GM23248 (cell line): ENCODE results near the gene BOD1. TPM values are rescaled to one million over a fixed set of nuclear protein-coding genes. Genes with fewer than 3 reads are reported as not detected.

Source experiments
- DNase-seq: peaks from one replicate; pipeline ENCODE4 v3.0.0-alpha.2; 2015
- H2AFZ ChIP-seq: fragments of 200-600 bp; sonication (generic); 2 replicates; pipeline ENCODE4 v1.6.1; 2016; ENCODE audit warnings: antibody characterized with exemption
- H3F3A ChIP-seq: fragments of 200-600 bp; sonication (generic); 2 replicates; pipeline ENCODE4 v1.6.1; 2016; ENCODE audit warnings: mild to moderate bottlenecking, antibody characterized with exemption, mixed run types; ENCODE audit not compliant: insufficient read depth
- H3K27ac ChIP-seq: fragments of 200-600 bp; sonication (generic); 2 replicates; pipeline ENCODE4 v1.5.1; 2016; ENCODE audit warnings: mild to moderate bottlenecking
- H3K27me3 ChIP-seq: fragments of 200-600 bp; sonication (generic); replicated peaks from 2 replicates; pipeline ENCODE4 v1.6.1; 2016; ENCODE audit warnings: mild to moderate bottlenecking; ENCODE audit not compliant: insufficient read depth
- H3K36me3 ChIP-seq: fragments of 200-600 bp; sonication (generic); 2 replicates; pipeline ENCODE4 v1.6.1; 2016; ENCODE audit warnings: low read depth, mild to moderate bottlenecking
- H3K4me1 ChIP-seq: fragments of 200-600 bp; sonication (generic); 2 replicates; pipeline ENCODE4 v1.6.1; 2016; ENCODE audit warnings: mild to moderate bottlenecking; ENCODE audit not compliant: insufficient read depth
- H3K4me2 ChIP-seq: fragments of 200-600 bp; sonication (generic); one replicate; pipeline ENCODE4 v1.6.1; 2016; ENCODE audit warnings: mild to moderate bottlenecking; ENCODE audit not compliant: unreplicated experiment
- H3K4me3 ChIP-seq: fragments of 200-600 bp; sonication (generic); 2 replicates; pipeline ENCODE4 v1.5.1; 2016; ENCODE audit warnings: mild to moderate bottlenecking
- H3K79me2 ChIP-seq: fragments of 200-600 bp; sonication (generic); 2 replicates; pipeline ENCODE4 v1.6.1; 2016; ENCODE audit warnings: mild to moderate bottlenecking; ENCODE audit not compliant: insufficient read depth
- H3K9ac ChIP-seq: fragments of 200-600 bp; sonication (generic); 2 replicates; pipeline ENCODE4 v1.6.1; 2016; ENCODE audit warnings: mild to moderate bottlenecking
- H3K9me2 ChIP-seq: fragments of 200-600 bp; sonication (generic); 2 replicates; pipeline ENCODE4 v1.6.1; 2016; ENCODE audit warnings: mixed run types, mild to moderate bottlenecking, moderate library complexity; ENCODE audit not compliant: insufficient read depth
- H3K9me3 ChIP-seq: fragments of 200-600 bp; sonication (generic); one replicate; pipeline ENCODE4 v1.6.1; 2017; ENCODE audit warnings: low read depth
- H4K20me1 ChIP-seq: fragments of 200-600 bp; sonication (generic); 2 replicates; pipeline ENCODE4 v1.6.0; 2016; ENCODE audit not compliant: insufficient read depth
- EZH2 ChIP-seq: fragments of 200-600 bp; sonication (generic); IDR thresholded peaks from 2 replicates; pipeline ENCODE4 v1.6.1; 2018; ENCODE audit warnings: antibody characterized with exemption, mild to moderate bottlenecking; ENCODE audit not compliant: insufficient read depth, poor library complexity, severe bottlenecking
- EZH2phosphoT487 ChIP-seq: fragments of 200-600 bp; sonication (generic); IDR thresholded peaks from 2 replicates; pipeline ENCODE4 v1.6.1; 2018; ENCODE audit warnings: antibody characterized with exemption, moderate library complexity, mild to moderate bottlenecking, low read depth; ENCODE audit not compliant: insufficient read depth
- WGBS, 2 experiments: methylation state at CpG; one replicate each; pipeline ENCODE4 v1.1.6; 2015 to 2017; ENCODE audit warnings: low lambda C conversion rate in 2 of 2, low coverage in 1 of 2; ENCODE audit errors: missing lambda C conversion rate in 2 of 2; 5-methylcytosine and 5-hydroxymethylcytosine counted together
- in situ Hi-C: fragments of 300-500 bp; cut with MboI; formaldehyde crosslinking; loops from 2 replicates; pipeline ENCODE4 v1.15.0; 2020
- polyA plus RNA-seq: library from polyadenylated mRNA; unstranded; fragments of >200 nt; fragmentation: Nextera tagmentation; extraction: Ambion mirVana; gene quantifications from 2 replicates; pipeline ENCODE4 v1.2.1, GENCODE V29; 2016
- total RNA-seq: library from RNA; depleted of rRNA; stranded (reverse); fragments of >200 nt; shearing (Covaris generic); gene quantifications from 2 replicates; pipeline ENCODE4 v1.2.3, GENCODE V29; 2014

Gene BOD1
- total and polyA plus RNA-seq, 2 experiments from 2014 or later: 51.4 to 66.1 TPM

DNA sequence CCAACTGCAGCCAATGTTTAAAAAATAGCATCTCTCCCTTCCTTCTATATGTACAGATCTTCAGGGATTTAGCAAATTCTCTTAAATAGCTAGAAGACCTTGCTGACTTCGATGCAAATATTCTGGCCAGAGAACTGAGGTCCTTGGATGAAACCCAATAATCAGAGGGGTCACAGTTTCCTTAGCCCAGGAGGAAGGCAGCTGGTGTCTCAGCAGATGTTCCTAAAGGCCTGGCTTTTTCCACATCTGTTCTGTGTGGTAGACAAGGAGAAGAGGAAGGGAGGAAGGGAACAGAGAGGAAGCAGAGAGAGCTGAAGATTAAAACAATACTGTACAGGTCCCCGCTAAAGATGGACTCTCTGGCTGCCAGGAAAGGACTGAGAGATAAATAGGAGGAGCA is 33.1 kb downstream of the BOD1 start:
- Histone ChIP-seq H3K79me2 (no peaks in the 10 kb centered on the region), H3K4me3 (no peak overlapping the region), H3K36me3 (peaks cover 5% of the 10 kb centered on the region; the same call in 1 of the 2 replicates), H3K4me2 (no peak overlapping the region), H3K9ac (no peak overlapping the region), H4K20me1 (no peaks in the 10 kb centered on the region), H3K4me1 (peaks cover 4% of the 10 kb centered on the region; the same call in 1 of the 2 replicates), H2AFZ (no peak overlapping the region), H3K27ac (no peak overlapping the region), H3F3A (no peaks in the 10 kb centered on the region), H3K27me3 (no peaks in the 10 kb centered on the region), H3K9me3 (no peaks in the 10 kb centered on the region), H3K9me2 (no peaks in the 10 kb centered on the region)
- no peak for DNase-seq
- TF ChIP-seq EZH2 (no peak), EZH2phosphoT487 (no peak)
- in situ Hi-C loops: loop anchor here (25.0 kb wide), 1 partner anchor 421 kb away; no protein-coding TSS in a partner anchor
- WGBS, 2 experiments: 26 to 35% methylated on average over 2 of the region's 2 CpGs

DNA sequence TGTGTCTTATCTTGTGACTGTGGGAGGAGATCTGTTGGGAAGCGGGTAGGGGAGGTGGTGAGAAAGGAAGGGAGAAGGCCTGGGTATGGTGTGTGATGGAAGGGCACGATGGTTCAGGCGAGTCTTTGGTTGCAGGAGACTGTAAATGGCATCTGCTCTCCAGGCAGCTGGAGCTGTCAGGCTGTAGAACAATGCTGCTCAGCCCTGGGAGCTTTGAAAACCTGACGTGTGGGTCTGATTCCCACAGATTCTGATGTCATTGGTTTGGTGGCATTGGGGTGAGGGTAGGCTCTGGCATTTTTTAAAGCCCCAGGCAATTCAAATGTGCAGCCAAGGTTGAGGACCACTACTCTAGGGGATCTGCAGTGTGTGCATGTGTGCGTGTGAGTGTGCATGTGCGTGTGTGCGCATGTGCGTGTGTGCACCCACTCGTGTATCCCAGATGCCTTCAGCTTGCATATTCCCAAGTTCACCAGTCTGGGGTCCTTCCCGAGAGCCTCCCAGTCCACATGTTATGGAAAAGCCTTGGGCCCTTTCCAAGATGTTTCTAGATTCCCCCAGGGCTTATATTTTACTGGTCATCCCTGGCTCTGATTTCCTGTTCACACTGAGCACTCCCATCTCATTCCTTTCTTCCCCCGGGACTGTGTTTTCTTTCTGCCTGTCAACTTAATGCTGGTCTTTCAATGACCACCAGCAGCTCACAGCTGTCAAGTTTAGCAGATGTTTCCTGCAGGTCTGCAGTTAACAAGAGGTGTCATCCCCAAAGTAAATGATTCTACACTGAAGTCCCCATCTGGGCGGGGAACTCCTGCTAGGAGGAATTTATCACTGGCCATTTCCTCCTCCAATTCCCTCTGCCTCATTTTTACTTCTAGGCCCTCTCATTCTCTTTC is 34.0 kb downstream of the BOD1 start:
- no peaks in the 10 kb centered on the region for H3K79me2 ChIP-seq
- no peak overlapping the region for H3K4me3 ChIP-seq
- no peaks in the 10 kb centered on the region for H3F3A ChIP-seq
- no peaks in the 10 kb centered on the region for H3K9me3 ChIP-seq
- no peak for TF ChIP-seq EZH2
- no peak for TF ChIP-seq EZH2phosphoT487
- no peak overlapping the region for H3K27ac ChIP-seq
- H3K4me2 ChIP-seq: no peak overlapping the region
- no peaks in the 10 kb centered on the region for H3K9me2 ChIP-seq
- in situ Hi-C loops: loop anchor here (25.0 kb wide), 1 partner anchor 420 kb away; no protein-coding TSS in a partner anchor
- DNase-seq: peak; percentile 15
- H3K9ac ChIP-seq: no peak overlapping the region
- H4K20me1 ChIP-seq: no peaks in the 10 kb centered on the region
- no peak overlapping the region for H2AFZ ChIP-seq
- H3K4me1 ChIP-seq: peaks cover 4% of the 10 kb centered on the region; the same call in 1 of the 2 replicates
- peaks cover 5% of the 10 kb centered on the region; the same call in 1 of the 2 replicates for H3K36me3 ChIP-seq
- 72 to 74% methylated on average over 12 of the region's 12 CpGs for WGBS, 2 experiments
- no peaks in the 10 kb centered on the region for H3K27me3 ChIP-seq

DNA sequence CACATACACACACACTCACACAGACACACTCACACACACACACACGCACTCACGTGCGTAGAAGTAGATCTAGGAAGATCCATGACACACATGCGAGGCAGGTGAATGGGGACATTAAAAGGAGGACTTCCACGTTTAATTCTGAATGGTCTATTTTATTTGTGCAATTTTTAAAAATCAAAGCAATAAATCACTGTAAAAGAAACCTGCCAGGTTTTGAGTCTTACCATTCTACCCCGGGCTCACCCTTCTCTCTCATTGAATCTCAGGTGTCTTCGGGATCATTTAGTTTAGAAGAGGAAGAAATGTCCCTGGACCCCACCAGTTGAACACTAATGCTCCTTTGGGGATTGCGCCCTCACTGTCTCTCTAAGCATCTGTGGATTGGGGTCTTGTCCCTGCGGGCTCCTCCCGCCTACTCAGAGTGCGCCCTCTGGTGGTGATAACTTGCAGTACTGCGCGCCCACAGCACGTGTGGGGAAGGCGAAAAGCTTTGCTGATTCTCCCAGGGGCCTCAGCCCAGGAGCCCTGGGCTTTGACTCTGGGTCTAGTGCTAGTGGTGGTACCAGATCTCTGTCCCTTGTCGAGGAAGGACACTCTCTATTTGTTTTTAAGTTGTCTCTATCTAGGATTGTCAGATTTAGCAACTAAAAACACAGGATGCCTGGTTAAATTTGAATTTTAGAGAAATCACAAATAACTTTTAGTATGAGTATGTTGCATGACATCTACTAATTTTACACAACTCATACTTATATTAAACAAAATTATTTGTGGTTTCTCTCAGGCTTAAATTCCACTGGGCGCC is 34.8 kb downstream of the BOD1 start:
- Histone ChIP-seq H4K20me1 (no peaks in the 10 kb centered on the region), H3K9me3 (no peaks in the 10 kb centered on the region), H3K4me1 (peaks cover 4% of the 10 kb centered on the region; the same call in 1 of the 2 replicates), H3K36me3 (peaks cover 5% of the 10 kb centered on the region; the same call in 1 of the 2 replicates), H3K9me2 (no peaks in the 10 kb centered on the region), H3K4me3 (no peak overlapping the region), H2AFZ (no peak overlapping the region), H3K27me3 (no peaks in the 10 kb centered on the region), H3K9ac (no peak overlapping the region), H3K79me2 (no peaks in the 10 kb centered on the region), H3F3A (no peaks in the 10 kb centered on the region), H3K4me2 (no peak overlapping the region), H3K27ac (no peak overlapping the region)
- TF ChIP-seq EZH2 (no peak), EZH2phosphoT487 (no peak)
- DNase-seq: peak; percentile 64
- WGBS, 2 experiments: 45 to 49% methylated on average over 17 of the region's 17 CpGs
- in situ Hi-C loops: loop anchor here (25.0 kb wide), 1 partner anchor 419 kb away; no protein-coding TSS in a partner anchor
